Right atrium auricular region (tissue), 2 donors: ENCODE data around the gene IL4I1. TPM values are rescaled to one million over a fixed set of nuclear protein-coding genes. Genes with fewer than 3 reads are reported as not detected.

Experiments
- DNase-seq: peaks from one replicate; pipeline ENCODE4 v3.0.0-alpha.2; 2019; ENCODE audit warnings: low spot score
- H3K27ac ChIP-seq, 2 donors: fragments of 200-600 bp; sonication (generic); 1 replicate in 1 of 2; 2 replicates in 1 of 2; pipeline ENCODE4 v1.5.1; 2016 to 2019
- H3K27me3 ChIP-seq, 2 donors: fragments of 200-600 bp; sonication (generic); one replicate each; pipeline versions ENCODE4 v1.5.1 to v1.6.0; 2017 to 2019
- H3K36me3 ChIP-seq: fragments of 200-600 bp; sonication (generic); one replicate; pipeline ENCODE4 v1.5.1; 2016
- H3K4me1 ChIP-seq, 2 donors: fragments of 200-600 bp; sonication (generic); one replicate each; pipeline versions ENCODE4 v1.5.1 to v1.6.0; 2017 to 2019
- H3K4me3 ChIP-seq, 2 donors: fragments of 200-600 bp; sonication (generic); 1 replicate in 1 of 2; 2 replicates in 1 of 2; pipeline ENCODE4 v1.5.1; 2017 to 2019; ENCODE audit warnings: mild to moderate bottlenecking in 1 of 2, moderate library complexity in 1 of 2
- H3K9me3 ChIP-seq, 2 donors: fragments of 200-600 bp; sonication (generic); one replicate each; pipeline ENCODE4 v1.5.1; 2019
- CTCF ChIP-seq, 2 donors: fragments of 200-600 bp; sonication (generic); IDR thresholded peaks; one replicate each; pipeline ENCODE4 v1.5.1; 2019; ENCODE audit warnings: antibody characterized with exemption in 2 of 2
- total RNA-seq, 2 donors: library from RNA; depleted of rRNA; stranded (reverse); fragments of >200 nt; gene quantifications; one replicate each; pipeline ENCODE4 v1.1.0, GENCODE V29; 2016

The IL4I1 gene
- total RNA-seq, 2 donors from 2014 or later = 0.43 TPM; not detected in 1

DNA sequence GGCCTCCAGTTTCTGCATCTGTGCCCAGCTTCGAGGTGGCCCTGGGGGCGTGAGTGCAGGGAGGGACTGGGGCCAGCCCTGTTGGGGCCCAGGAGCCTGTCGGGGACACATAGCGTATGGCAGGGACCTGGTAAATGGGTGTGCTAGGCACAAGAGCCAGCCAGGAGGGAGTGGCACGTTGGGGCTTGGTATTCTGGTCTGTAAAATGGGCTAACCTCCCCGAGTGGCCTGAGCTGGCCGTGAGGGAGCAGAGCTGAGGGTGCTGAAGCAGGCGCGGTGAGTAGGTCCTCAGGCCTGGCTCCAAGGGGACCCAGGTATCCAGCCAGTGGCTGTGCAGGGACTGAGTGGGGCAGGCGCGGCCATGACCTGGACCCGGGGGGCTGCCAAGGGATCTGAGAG lies 41.4 kb downstream of the IL4I1 start:
- no peaks in the 10 kb centered on the region for H3K27me3 ChIP-seq
- H3K36me3 ChIP-seq = peaks cover 52% of the 10 kb centered on the region
- no peaks in the 10 kb centered on the region for H3K9me3 ChIP-seq
- TF ChIP-seq CTCF (IDR thresholded peaks at IDR 0.05) = no peak
- H3K27ac ChIP-seq = no peak overlapping the region
- H3K4me1 ChIP-seq = peaks cover 0 to 30% of the 10 kb centered on the region in 2 donors
- no peak for DNase-seq
- H3K4me3 ChIP-seq = no peak overlapping the region

DNA sequence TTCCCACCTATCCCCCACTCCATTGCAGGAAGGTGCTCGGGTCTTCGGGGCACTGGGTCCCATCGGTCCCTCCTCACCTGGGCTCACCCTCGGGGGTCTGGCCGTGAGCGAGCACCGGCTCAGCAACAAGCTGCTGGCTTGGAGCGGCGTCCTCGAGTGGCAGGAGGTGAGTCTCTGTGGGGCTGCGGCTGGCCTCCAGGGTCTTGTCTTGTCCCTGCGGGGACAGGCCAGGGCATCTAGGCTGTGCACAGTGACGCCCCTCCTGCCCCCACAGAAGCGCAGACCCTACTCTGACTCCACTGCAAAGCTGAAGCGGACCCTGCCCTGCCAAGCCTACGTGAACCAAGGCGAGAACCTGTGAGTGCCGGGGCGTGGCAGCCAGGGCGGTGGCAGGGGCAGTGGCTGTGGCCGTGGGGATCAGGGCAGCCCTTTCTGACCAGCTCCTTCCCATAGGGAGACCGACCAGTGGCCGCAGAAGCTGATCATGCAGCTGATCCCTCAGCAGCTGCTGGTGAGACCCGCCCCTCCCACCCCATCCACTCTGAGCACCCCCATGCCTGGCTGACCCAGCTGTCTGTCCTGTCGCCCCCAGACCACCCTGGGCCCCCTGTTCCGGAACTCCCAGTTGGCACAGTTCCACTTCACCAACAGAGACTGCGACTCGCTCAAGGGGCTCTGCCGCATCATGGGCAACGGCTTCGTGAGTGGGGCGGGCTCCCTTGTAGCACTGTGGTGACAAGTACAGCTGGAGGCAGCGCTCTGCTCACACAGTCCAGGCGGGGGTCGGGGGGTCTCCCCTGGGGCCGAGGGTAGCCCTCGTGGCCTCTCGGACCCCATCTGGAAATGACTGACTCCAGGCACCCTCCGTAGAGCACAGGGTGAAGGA lies 42.1 kb downstream of the IL4I1 start:
- peaks cover 0 to 37% of the 10 kb centered on the region in 2 donors for H3K4me1 ChIP-seq
- no peak for DNase-seq
- peaks cover 47% of the 10 kb centered on the region for H3K36me3 ChIP-seq
- TF ChIP-seq CTCF (IDR thresholded peaks at IDR 0.05) = no peak
- H3K4me3 ChIP-seq = no peak overlapping the region
- H3K27me3 ChIP-seq = no peaks in the 10 kb centered on the region
- no peak overlapping the region for H3K27ac ChIP-seq
- no peaks in the 10 kb centered on the region for H3K9me3 ChIP-seq

- no peak overlapping the region for H3K4me3 ChIP-seq
- no peak overlapping the region for H3K27ac ChIP-seq
- no peaks in the 10 kb centered on the region for H3K27me3 ChIP-seq
- H3K36me3 ChIP-seq = peaks cover 41% of the 10 kb centered on the region
- no peak for TF ChIP-seq CTCF (IDR thresholded peaks at IDR 0.05)
- no peaks in the 10 kb centered on the region for H3K9me3 ChIP-seq
- no peak for DNase-seq
- H3K4me1 ChIP-seq = peaks cover 0 to 37% of the 10 kb centered on the region in 2 donors
Observed at GRCh38 chr19:49853852-49854377, 42.8 kb downstream of the IL4I1 start.

GRCh38 chr19:49852631-49853126 lies 44.0 kb downstream of the IL4I1 start:
- no peak for TF ChIP-seq CTCF (IDR thresholded peaks at IDR 0.05)
- peak overlapping the region in 1 of 2 donors; percentile 94 for H3K4me3 ChIP-seq
- H3K27me3 ChIP-seq = no peaks in the 10 kb centered on the region
- no peaks in the 10 kb centered on the region for H3K9me3 ChIP-seq
- no peak for DNase-seq
- H3K4me1 ChIP-seq = peaks cover 0 to 37% of the 10 kb centered on the region in 2 donors
- peaks cover 29% of the 10 kb centered on the region for H3K36me3 ChIP-seq
- H3K27ac ChIP-seq = no peak overlapping the region

DNA sequence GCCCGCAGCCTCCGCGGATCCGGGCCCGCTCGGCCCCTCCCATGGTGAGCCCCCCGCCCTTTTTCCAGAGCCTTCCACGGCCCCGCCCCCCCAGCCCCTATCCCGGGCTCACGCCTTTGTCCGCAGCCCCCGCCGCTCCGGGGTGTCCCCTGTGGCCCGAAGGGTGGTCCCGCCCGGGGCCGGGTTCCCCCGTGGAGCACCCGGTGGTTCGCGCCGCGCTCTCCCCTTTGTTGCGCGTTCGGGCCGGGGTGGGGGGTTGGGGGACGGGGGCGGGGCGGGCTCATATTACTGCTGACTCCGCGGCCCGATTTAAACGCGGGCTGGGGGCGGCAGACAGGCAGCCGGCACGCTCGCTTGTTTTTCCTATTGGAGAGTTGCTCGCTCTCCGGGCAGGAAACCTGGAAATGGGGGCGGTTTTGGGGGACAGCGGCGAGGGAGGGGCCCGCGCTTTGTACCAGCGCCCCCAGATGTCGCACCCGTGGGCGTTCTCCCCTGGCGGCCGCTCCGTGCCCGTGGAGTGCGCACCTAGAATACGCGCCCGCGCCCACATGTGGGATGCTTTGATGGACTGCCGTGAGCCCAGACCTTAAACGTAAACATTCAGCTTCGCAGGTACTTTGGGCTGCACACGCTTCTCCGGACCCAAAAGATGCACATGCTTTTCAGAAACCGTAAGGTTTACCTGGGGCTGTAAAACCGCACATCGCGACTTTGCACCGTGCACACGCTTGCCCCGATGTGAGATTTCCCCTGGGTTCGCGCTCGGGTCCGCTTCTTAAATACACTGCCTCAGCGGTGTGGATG lies 45.0 kb downstream of the IL4I1 start:
- no peak for DNase-seq
- Histone ChIP-seq H3K27me3 (no peaks in the 10 kb centered on the region), H3K4me1 (peaks cover 0 to 37% of the 10 kb centered on the region in 2 donors), H3K4me3 (peak overlapping the region; percentile 75 to 94), H3K9me3 (no peaks in the 10 kb centered on the region), H3K36me3 (peaks cover 19% of the 10 kb centered on the region), H3K27ac (peak overlapping the region; percentile 99 to 100)
- no peak for TF ChIP-seq CTCF (IDR thresholded peaks at IDR 0.05)
